Measurements from ENCODE around the gene CMIP.

GRCh38 chr16:81642943-81643342 lies 198.3 kb downstream of the CMIP start:
- TF ChIP-seq CTCF (conservative IDR thresholded peaks at IDR 0.05; ENCODE audit: low read depth, low read length) = no peak
- no peak for TF ChIP-seq EZH2 (IDR thresholded peaks at IDR 0.05; ENCODE audit: low read length, unreplicated experiment)
